Measurements from ENCODE around the gene GPC5.

- TF ChIP-seq CTCF (IDR thresholded peaks at IDR 0.05) (no peak), EZH2 (IDR thresholded peaks at IDR 0.05) (no peak), EZH2phosphoT487 (IDR thresholded peaks at IDR 0.05) (no peak)
Measured at GRCh38 chr13:92668157-92668556, 1269.7 kb downstream of the GPC5 start.
